HFF-Myc (cell line): ENCODE measurements around the gene ANAPC16.
"Not testable (repeated sequence)": the region's sequence is repeated elsewhere in the genome, so short reads cannot be mapped to it uniquely, and the experiment has no call there.

Source experiments
- DNase-seq: peaks from one replicate; pipeline ENCODE4 v3.0.0-alpha.2; 2011; ENCODE audit warnings: low read depth; ENCODE audit errors: extremely low read depth
- H3K4me3 ChIP-seq: replicated peaks from 2 replicates; pipeline ENCODE4 v1.5.1; 2011; ENCODE audit warnings: low read depth, mild to moderate bottlenecking, control low read depth, low read length
- CTCF ChIP-seq: IDR thresholded peaks from 2 replicates; pipeline ENCODE4 v1.5.1; 2012; ENCODE audit warnings: mild to moderate bottlenecking, low read depth, low read length, control low read depth; ENCODE audit errors: missing control alignments

Gene ANAPC16

GRCh38 chr10:72278668-72279393 is 63.0 kb downstream of the ANAPC16 start:
- no peak overlapping the region for H3K4me3 ChIP-seq
- no peak for TF ChIP-seq CTCF
- no peak for DNase-seq

GRCh38 chr10:72279587-72279986 is 63.8 kb downstream of the ANAPC16 start:
- H3K4me3 ChIP-seq, DNase-seq: not testable (repeated sequence)

GRCh38 chr10:72283131-72283530 is 67.3 kb downstream of the ANAPC16 start:
- no peak for TF ChIP-seq CTCF
- no peak for DNase-seq
- H3K4me3 ChIP-seq: no peak overlapping the region
